ENCODE data around the gene SPTBN4. TPM values are rescaled to one million over a fixed set of nuclear protein-coding genes. Genes with fewer than 3 reads are reported as not detected.

SPTBN4 gene
- total RNA-seq, 1 experiment from 2014 or later = 0.82 TPM

DNA sequence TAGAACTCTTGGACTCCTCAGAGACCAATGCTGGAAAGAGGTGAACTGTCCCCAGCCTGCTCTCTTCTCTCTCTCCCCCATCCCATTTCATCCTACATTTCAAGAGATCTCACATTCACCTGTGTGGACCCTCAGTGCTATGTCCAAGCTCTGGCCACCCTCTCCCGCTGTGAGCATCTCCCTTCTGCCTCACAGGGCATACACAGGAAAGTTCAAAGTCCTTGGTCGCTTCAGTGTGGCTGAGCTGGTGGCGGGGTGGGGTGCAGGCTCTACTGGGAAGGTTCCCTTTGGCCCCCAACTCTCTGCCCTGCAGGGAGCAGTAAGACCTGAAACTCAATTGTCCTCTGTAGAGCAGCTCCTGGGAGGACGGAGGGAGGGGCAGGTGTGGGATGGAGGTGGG, 27.0 kb downstream of the SPTBN4 start:
- TF ChIP-seq, protein P1, sequence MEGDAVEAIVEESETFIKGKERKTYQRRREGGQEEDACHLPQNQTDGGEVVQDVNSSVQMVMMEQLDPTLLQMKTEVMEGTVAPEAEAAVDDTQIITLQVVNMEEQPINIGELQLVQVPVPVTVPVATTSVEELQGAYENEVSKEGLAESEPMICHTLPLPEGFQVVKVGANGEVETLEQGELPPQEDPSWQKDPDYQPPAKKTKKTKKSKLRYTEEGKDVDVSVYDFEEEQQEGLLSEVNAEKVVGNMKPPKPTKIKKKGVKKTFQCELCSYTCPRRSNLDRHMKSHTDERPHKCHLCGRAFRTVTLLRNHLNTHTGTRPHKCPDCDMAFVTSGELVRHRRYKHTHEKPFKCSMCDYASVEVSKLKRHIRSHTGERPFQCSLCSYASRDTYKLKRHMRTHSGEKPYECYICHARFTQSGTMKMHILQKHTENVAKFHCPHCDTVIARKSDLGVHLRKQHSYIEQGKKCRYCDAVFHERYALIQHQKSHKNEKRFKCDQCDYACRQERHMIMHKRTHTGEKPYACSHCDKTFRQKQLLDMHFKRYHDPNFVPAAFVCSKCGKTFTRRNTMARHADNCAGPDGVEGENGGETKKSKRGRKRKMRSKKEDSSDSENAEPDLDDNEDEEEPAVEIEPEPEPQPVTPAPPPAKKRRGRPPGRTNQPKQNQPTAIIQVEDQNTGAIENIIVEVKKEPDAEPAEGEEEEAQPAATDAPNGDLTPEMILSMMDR (IDR thresholded peaks at IDR 0.05; ENCODE audit: insufficient read depth in 1 of 2, low read depth in 1 of 2, low read length in 1 of 2, severe bottlenecking in 1 of 2, unreplicated experiment in 1 of 2) = no peak
- BruUV-seq (replicated peaks) = no TSS peak
- Histone ChIP-seq H3K9me3 (no peaks in the 10 kb centered on the region), H3K4me1 (no peaks in the 10 kb centered on the region), H3K36me3 (ENCODE audit: control insufficient read depth, insufficient read depth, low read length) (no peaks in the 10 kb centered on the region), H3K27me3 (replicated peaks; ENCODE audit: control insufficient read depth, insufficient read depth, low read length) (no peaks in the 10 kb centered on the region), H3K4me3 (ENCODE audit: low read depth, low read length) (no peak overlapping the region)
- Mint-ChIP-seq H3K4me1 (ENCODE audit: low read depth, unreplicated experiment) (peaks cover 4% of the 10 kb centered on the region), H3K36me3 (ENCODE audit: insufficient read depth, unreplicated experiment) (no peaks in the 10 kb centered on the region), H3K27me3 (ENCODE audit: insufficient read depth, unreplicated experiment) (peaks cover 8% of the 10 kb centered on the region), H3K4me3 (ENCODE audit: unreplicated experiment) (no peak overlapping the region), H3K9me3 (ENCODE audit: unreplicated experiment) (no peaks in the 10 kb centered on the region), H3K27ac (ENCODE audit: unreplicated experiment) (no peak overlapping the region)
- no peak for DNase-seq
- ChIA-PET POLR2A (interaction anchor here (0.6 kb wide), 1 partner anchor 77 kb away, joined by 8 read pairs; no protein-coding TSS in a partner anchor), CTCF (no interaction called here)
- intact Hi-C loops (cut with micrococcal nuclease; ENCODE audit: unreplicated experiment) = no loop called here

GRCh38 chr19:40494191-40494838, 27.5 kb downstream of the SPTBN4 start:
- TF ChIP-seq, protein P1 (IDR thresholded peaks at IDR 0.05; ENCODE audit: insufficient read depth in 1 of 2, low read depth in 1 of 2, low read length in 1 of 2, severe bottlenecking in 1 of 2, unreplicated experiment in 1 of 2) = no peak
- ChIA-PET CTCF (no interaction called here), POLR2A (no interaction called here)
- no peaks in the 10 kb centered on the region for H3K9me3 Mint-ChIP-seq (ENCODE audit: unreplicated experiment)
- Histone ChIP-seq H3K9me3 (no peaks in the 10 kb centered on the region), H3K4me1 (no peaks in the 10 kb centered on the region), H3K4me3 (ENCODE audit: low read depth, low read length) (no peak overlapping the region), H3K36me3 (ENCODE audit: control insufficient read depth, insufficient read depth, low read length) (no peaks in the 10 kb centered on the region), H3K27me3 (replicated peaks; ENCODE audit: control insufficient read depth, insufficient read depth, low read length) (no peaks in the 10 kb centered on the region)
- DNase-seq = no peak
- peaks cover 8% of the 10 kb centered on the region for H3K27me3 Mint-ChIP-seq (ENCODE audit: insufficient read depth, unreplicated experiment)
- H3K4me1 Mint-ChIP-seq (ENCODE audit: low read depth, unreplicated experiment) = peaks cover 4% of the 10 kb centered on the region
- H3K27ac Mint-ChIP-seq (ENCODE audit: unreplicated experiment) = no peak overlapping the region
- H3K36me3 Mint-ChIP-seq (ENCODE audit: insufficient read depth, unreplicated experiment) = no peaks in the 10 kb centered on the region
- no TSS peak for BruUV-seq (replicated peaks)
- H3K4me3 Mint-ChIP-seq (ENCODE audit: unreplicated experiment) = no peak overlapping the region
- intact Hi-C loops (cut with micrococcal nuclease; ENCODE audit: unreplicated experiment) = no loop called here

DNA sequence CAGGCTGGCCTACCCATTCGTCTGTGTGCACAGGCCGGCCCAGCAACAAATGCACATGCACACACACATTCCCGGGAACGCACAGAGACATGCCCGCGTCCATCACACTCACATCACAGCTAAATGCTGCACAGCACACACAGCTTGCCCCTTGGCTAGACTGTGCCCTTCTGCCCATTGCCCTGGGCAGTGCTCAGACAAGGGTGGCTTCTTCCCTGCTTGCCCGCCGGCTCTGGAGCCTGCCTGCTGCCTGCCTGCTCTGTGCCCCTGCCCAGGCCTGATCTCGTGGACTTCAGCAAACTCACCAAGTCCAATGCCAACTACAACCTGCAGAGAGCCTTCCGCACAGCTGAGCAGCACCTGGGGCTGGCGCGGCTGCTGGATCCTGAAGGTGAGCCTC, 30.4 kb downstream of the SPTBN4 start:
- Histone ChIP-seq H3K9me3 (no peaks in the 10 kb centered on the region; the same call in 1 of the 2 replicates), H3K27me3 (replicated peaks; ENCODE audit: control insufficient read depth, insufficient read depth, low read length) (no peaks in the 10 kb centered on the region), H3K36me3 (ENCODE audit: control insufficient read depth, insufficient read depth, low read length) (no peaks in the 10 kb centered on the region), H3K4me3 (ENCODE audit: low read depth, low read length) (no peak overlapping the region), H3K4me1 (no peaks in the 10 kb centered on the region)
- POLR2A ChIA-PET = no interaction called here
- Mint-ChIP-seq H3K9me3 (ENCODE audit: unreplicated experiment) (no peaks in the 10 kb centered on the region), H3K27me3 (ENCODE audit: insufficient read depth, unreplicated experiment) (peaks cover 6% of the 10 kb centered on the region), H3K27ac (ENCODE audit: unreplicated experiment) (no peak overlapping the region), H3K4me1 (ENCODE audit: low read depth, unreplicated experiment) (peaks cover 4% of the 10 kb centered on the region), H3K36me3 (ENCODE audit: insufficient read depth, unreplicated experiment) (no peaks in the 10 kb centered on the region), H3K4me3 (ENCODE audit: unreplicated experiment) (no peak overlapping the region)
- CTCF ChIA-PET = interaction anchor here (0.6 kb wide), 1 partner anchor 80 kb away, joined by 3 read pairs; no protein-coding TSS in a partner anchor
- no peak for DNase-seq
- TF ChIP-seq, protein P1 (IDR thresholded peaks at IDR 0.05; ENCODE audit: insufficient read depth in 1 of 2, low read depth in 1 of 2, low read length in 1 of 2, severe bottlenecking in 1 of 2, unreplicated experiment in 1 of 2) = no peak
- intact Hi-C loops (cut with micrococcal nuclease; ENCODE audit: unreplicated experiment) = no loop called here
- no TSS peak for BruUV-seq (replicated peaks)
